CD4-positive, CD25-positive, alpha-beta regulatory T cell (primary cell): ENCODE measurements around the gene ITIH3. TPM values are rescaled to one million over a fixed set of nuclear protein-coding genes. Genes with fewer than 3 reads are reported as not detected.

Source experiments
- ATAC-seq, 2 donors: fragments of 150-1000 bp; cut with Tn5 transposase; one replicate each; pipeline ENCODE4 v1.10.0; 2021; ENCODE audit warnings: low read depth in 2 of 2, moderate number of reproducible peaks in 2 of 2, moderate library complexity in 1 of 2
- DNase-seq, 3 donors: peaks; one replicate each; pipeline versions ENCODE4 v3.0.0 to v3.0.0-alpha.2; 2012 to 2022; ENCODE audit warnings: mixed read lengths in 1 of 3
- H3K27ac ChIP-seq: one replicate; pipeline ENCODE4 v1.7.0; 2013; ENCODE audit warnings: mild to moderate bottlenecking, low read length; ENCODE audit not compliant: insufficient read depth, poor library complexity, severe bottlenecking
- H3K27me3 ChIP-seq: one replicate; pipeline ENCODE4 v1.7.0; 2013; ENCODE audit warnings: low read length; ENCODE audit not compliant: control insufficient read depth, insufficient read depth
- H3K36me3 ChIP-seq: one replicate; pipeline ENCODE4 v1.7.0; 2013; ENCODE audit warnings: mild to moderate bottlenecking, low read length, moderate library complexity; ENCODE audit not compliant: control insufficient read depth, insufficient read depth
- H3K4me1 ChIP-seq: 2 replicates; pipeline ENCODE4 v1.7.0; 2013; ENCODE audit warnings: mild to moderate bottlenecking, low read length; ENCODE audit not compliant: insufficient read depth, control insufficient read depth, poor library complexity, severe bottlenecking
- H3K4me3 ChIP-seq: one replicate; pipeline ENCODE4 v1.7.0; 2013; ENCODE audit warnings: low read depth, mild to moderate bottlenecking, low read length, moderate library complexity
- H3K9me3 ChIP-seq, 2 experiments: 1 replicate in 1 of 2; 2 replicates in 1 of 2; pipeline ENCODE4 v1.7.0; 2013; ENCODE audit warnings: low read length in 2 of 2, mild to moderate bottlenecking in 1 of 2, moderate library complexity in 1 of 2; ENCODE audit not compliant: control insufficient read depth in 2 of 2
- H3K27ac Mint-ChIP-seq, 3 donors: one replicate each; pipeline ENCODE4 v1.8.0; 2020 to 2022; ENCODE audit warnings: mild to moderate bottlenecking in 3 of 3, mixed read lengths in 3 of 3, moderate library complexity in 2 of 3
- H3K27me3 Mint-ChIP-seq: one replicate; pipeline ENCODE4 v1.8.0; 2022; ENCODE audit warnings: mild to moderate bottlenecking, mixed read lengths
- H3K36me3 Mint-ChIP-seq: one replicate; pipeline ENCODE4 v1.8.0; 2020; ENCODE audit warnings: mixed read lengths
- H3K4me1 Mint-ChIP-seq, 4 donors: one replicate each; pipeline ENCODE4 v1.8.0; 2020 to 2022; ENCODE audit warnings: mixed read lengths in 4 of 4, mild to moderate bottlenecking in 1 of 4
- H3K4me3 Mint-ChIP-seq, 4 donors: one replicate each; pipeline ENCODE4 v1.8.0; 2020 to 2022; ENCODE audit warnings: mild to moderate bottlenecking in 4 of 4, mixed read lengths in 4 of 4, moderate library complexity in 3 of 4
- H3K9me3 Mint-ChIP-seq, 7 donors: one replicate each; pipeline ENCODE4 v1.8.0; 2020 to 2022; ENCODE audit warnings: mixed read lengths in 7 of 7, mild to moderate bottlenecking in 3 of 7, moderate library complexity in 2 of 7
- polyA plus RNA-seq, 4 donors: library from polyadenylated mRNA; unstranded; fragments of 300-500 nt; fragmentation: Illumina TruSeq; gene quantifications; one replicate each; pipeline ENCODE4 v1.2.3, GENCODE V29; 2021
- total RNA-seq: library from RNA; stranded (reverse); gene quantifications from one replicate; pipeline ENCODE4 v1.2.3, GENCODE V29; 2022

Gene ITIH3
- total and polyA plus RNA-seq, 5 donors from 2014 or later: 0.63 to 1.5 TPM; not detected in 3

- no peaks in the 10 kb centered on the region for H3K27me3 Mint-ChIP-seq
- no peaks in the 10 kb centered on the region for H3K4me1 Mint-ChIP-seq
- no peaks in the 10 kb centered on the region for H3K36me3 Mint-ChIP-seq
- H3K27ac Mint-ChIP-seq: no peak overlapping the region
- no peak overlapping the region for H3K4me3 ChIP-seq
- no peak overlapping the region for H3K4me3 Mint-ChIP-seq
- no peaks in the 10 kb centered on the region for H3K36me3 ChIP-seq
- H3K27ac ChIP-seq: no peak overlapping the region
- no peaks in the 10 kb centered on the region for H3K9me3 ChIP-seq
- no peaks in the 10 kb centered on the region for H3K9me3 Mint-ChIP-seq
- no peaks in the 10 kb centered on the region for H3K27me3 ChIP-seq
- DNase-seq (no peak), ATAC-seq (no peak)
- H3K4me1 ChIP-seq: no peaks in the 10 kb centered on the region
These were observed 5.5 kb upstream of the ITIH3 start for GRCh38 chr3:52788890-52789745.

DNA sequence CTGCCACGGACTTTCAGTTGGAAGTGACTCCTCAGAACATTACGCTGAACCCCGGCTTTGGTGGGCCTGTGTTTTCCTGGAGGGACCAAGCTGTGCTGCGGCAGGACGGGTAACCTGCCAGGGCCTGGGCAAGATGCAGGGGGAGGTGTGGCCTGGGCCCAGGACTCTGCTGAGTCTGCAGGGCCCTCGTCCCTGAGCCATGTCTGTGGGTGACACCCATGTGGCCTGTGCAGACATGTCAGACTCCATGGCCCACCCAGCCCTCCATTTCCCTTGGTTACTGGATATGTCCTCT, 4.9 kb upstream of the ITIH3 start:
- H3K4me3 ChIP-seq: no peak overlapping the region
- H3K27ac ChIP-seq: no peak overlapping the region
- Mint-ChIP-seq H3K4me1 (no peaks in the 10 kb centered on the region), H3K9me3 (no peaks in the 10 kb centered on the region), H3K27ac (no peak overlapping the region), H3K36me3 (no peaks in the 10 kb centered on the region), H3K27me3 (no peaks in the 10 kb centered on the region), H3K4me3 (no peak overlapping the region)
- no peaks in the 10 kb centered on the region for H3K27me3 ChIP-seq
- no peaks in the 10 kb centered on the region for H3K4me1 ChIP-seq
- no peak for ATAC-seq
- no peak for DNase-seq
- H3K36me3 ChIP-seq: no peaks in the 10 kb centered on the region
- H3K9me3 ChIP-seq: no peaks in the 10 kb centered on the region

DNA sequence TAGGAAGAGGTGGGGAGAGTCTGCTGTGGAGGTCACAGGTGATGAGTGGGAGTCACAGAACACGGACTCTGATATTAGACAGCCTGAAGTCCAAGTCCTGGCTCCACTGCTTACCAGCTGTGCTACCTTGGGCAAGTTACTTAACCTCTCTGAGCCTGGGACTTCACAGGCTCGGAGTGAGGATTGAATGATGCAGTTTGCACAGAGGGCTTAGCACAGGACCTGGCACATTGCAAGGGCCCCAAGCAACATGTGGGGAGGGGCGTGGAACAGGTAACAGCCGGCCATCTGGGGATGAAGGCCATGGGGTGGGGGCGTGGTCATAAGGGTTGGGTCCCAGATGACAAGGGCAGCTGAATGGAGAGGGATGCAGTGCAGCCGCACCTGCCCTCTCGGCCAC, 4.3 kb upstream of the ITIH3 start:
- Histone ChIP-seq H3K4me3 (no peak overlapping the region), H3K36me3 (no peaks in the 10 kb centered on the region), H3K27ac (no peak overlapping the region), H3K9me3 (no peaks in the 10 kb centered on the region), H3K27me3 (no peaks in the 10 kb centered on the region), H3K4me1 (no peaks in the 10 kb centered on the region)
- Mint-ChIP-seq H3K4me1 (no peaks in the 10 kb centered on the region), H3K9me3 (no peaks in the 10 kb centered on the region), H3K27ac (no peak overlapping the region), H3K4me3 (no peak overlapping the region), H3K27me3 (no peaks in the 10 kb centered on the region), H3K36me3 (no peaks in the 10 kb centered on the region)
- ATAC-seq (no peak), DNase-seq (no peak)

DNA sequence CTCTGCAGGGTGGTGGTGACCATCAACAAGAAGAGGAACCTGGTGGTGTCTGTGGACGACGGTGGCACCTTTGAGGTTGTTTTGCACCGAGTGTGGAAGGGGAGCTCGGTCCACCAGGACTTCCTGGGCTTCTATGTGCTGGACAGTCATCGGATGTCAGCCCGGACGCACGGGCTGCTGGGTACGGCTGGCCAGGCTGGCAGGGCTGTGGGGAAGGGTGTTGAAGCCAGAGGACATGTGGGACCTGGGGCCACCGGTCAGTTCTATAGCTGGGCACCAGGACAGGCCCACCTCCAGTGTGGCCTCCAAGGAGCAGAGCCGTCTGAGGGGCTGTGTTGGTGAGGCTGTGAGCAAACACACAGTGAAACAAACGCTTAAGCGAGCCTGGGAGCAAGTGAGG, 3.9 kb upstream of the ITIH3 start:
- no peak overlapping the region for H3K4me3 ChIP-seq

GRCh38 chr3:52791366-52791765, 3.2 kb upstream of the ITIH3 start:
- Mint-ChIP-seq H3K4me1 (no peaks in the 10 kb centered on the region), H3K9me3 (no peaks in the 10 kb centered on the region), H3K27me3 (no peaks in the 10 kb centered on the region), H3K4me3 (no peak overlapping the region), H3K27ac (no peak overlapping the region), H3K36me3 (no peaks in the 10 kb centered on the region)
- Histone ChIP-seq H3K27me3 (no peaks in the 10 kb centered on the region), H3K9me3 (no peaks in the 10 kb centered on the region), H3K27ac (no peak overlapping the region), H3K4me1 (no peaks in the 10 kb centered on the region), H3K36me3 (no peaks in the 10 kb centered on the region), H3K4me3 (no peak overlapping the region)
- DNase-seq: no peak
- ATAC-seq: no peak

More for the DNA sequence above, 3.9 kb upstream of the ITIH3 start:
- H3K9me3 ChIP-seq: no peaks in the 10 kb centered on the region
- H3K9me3 Mint-ChIP-seq: no peaks in the 10 kb centered on the region
- H3K27ac Mint-ChIP-seq: no peak overlapping the region
- H3K4me1 ChIP-seq: no peaks in the 10 kb centered on the region
- no peak overlapping the region for H3K27ac ChIP-seq
- no peaks in the 10 kb centered on the region for H3K27me3 Mint-ChIP-seq
- no peaks in the 10 kb centered on the region for H3K36me3 Mint-ChIP-seq
- H3K4me1 Mint-ChIP-seq: no peaks in the 10 kb centered on the region
- ATAC-seq: no peak
- no peak for DNase-seq
- no peaks in the 10 kb centered on the region for H3K36me3 ChIP-seq
- no peaks in the 10 kb centered on the region for H3K27me3 ChIP-seq
- no peak overlapping the region for H3K4me3 Mint-ChIP-seq

DNA sequence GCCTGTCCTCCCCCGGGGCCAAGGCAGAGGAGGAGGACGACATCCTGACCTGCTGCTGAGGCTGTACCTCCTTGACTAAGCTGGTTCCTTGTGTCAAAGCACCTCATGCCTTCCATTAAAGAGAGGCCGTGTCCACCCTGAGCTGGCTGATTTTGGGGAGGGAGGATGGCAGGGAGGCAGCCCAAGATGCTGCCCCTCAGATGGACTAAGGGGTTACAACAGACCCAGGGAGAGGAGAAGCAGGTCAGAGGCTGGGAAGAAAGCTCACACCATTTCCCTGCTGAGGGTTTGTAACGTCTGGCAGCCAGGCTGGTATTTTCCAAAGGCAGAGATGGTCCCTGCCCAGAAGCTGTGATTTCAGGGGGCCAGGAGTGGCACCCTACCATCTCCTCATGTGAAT, 2.7 kb upstream of the ITIH3 start:
- Histone ChIP-seq H3K27me3 (no peaks in the 10 kb centered on the region), H3K9me3 (no peaks in the 10 kb centered on the region), H3K27ac (no peak overlapping the region), H3K4me3 (no peak overlapping the region), H3K36me3 (no peaks in the 10 kb centered on the region), H3K4me1 (no peaks in the 10 kb centered on the region)
- Mint-ChIP-seq H3K4me1 (no peaks in the 10 kb centered on the region), H3K4me3 (no peak overlapping the region), H3K27ac (no peak overlapping the region), H3K36me3 (no peaks in the 10 kb centered on the region), H3K27me3 (no peaks in the 10 kb centered on the region), H3K9me3 (no peaks in the 10 kb centered on the region)
- ATAC-seq (no peak), DNase-seq (no peak)

GRCh38 chr3:52792413-52792812, 2.2 kb upstream of the ITIH3 start:
- Mint-ChIP-seq H3K27me3 (no peaks in the 10 kb centered on the region), H3K9me3 (no peaks in the 10 kb centered on the region), H3K36me3 (no peaks in the 10 kb centered on the region), H3K4me1 (no peaks in the 10 kb centered on the region), H3K4me3 (no peak overlapping the region), H3K27ac (no peak overlapping the region)
- H3K9me3 ChIP-seq: no peaks in the 10 kb centered on the region
- H3K4me1 ChIP-seq: no peaks in the 10 kb centered on the region
- no peak for DNase-seq
- H3K4me3 ChIP-seq: no peak overlapping the region
- no peaks in the 10 kb centered on the region for H3K27me3 ChIP-seq
- no peak for ATAC-seq
- H3K27ac ChIP-seq: no peak overlapping the region
- H3K36me3 ChIP-seq: no peaks in the 10 kb centered on the region

DNA sequence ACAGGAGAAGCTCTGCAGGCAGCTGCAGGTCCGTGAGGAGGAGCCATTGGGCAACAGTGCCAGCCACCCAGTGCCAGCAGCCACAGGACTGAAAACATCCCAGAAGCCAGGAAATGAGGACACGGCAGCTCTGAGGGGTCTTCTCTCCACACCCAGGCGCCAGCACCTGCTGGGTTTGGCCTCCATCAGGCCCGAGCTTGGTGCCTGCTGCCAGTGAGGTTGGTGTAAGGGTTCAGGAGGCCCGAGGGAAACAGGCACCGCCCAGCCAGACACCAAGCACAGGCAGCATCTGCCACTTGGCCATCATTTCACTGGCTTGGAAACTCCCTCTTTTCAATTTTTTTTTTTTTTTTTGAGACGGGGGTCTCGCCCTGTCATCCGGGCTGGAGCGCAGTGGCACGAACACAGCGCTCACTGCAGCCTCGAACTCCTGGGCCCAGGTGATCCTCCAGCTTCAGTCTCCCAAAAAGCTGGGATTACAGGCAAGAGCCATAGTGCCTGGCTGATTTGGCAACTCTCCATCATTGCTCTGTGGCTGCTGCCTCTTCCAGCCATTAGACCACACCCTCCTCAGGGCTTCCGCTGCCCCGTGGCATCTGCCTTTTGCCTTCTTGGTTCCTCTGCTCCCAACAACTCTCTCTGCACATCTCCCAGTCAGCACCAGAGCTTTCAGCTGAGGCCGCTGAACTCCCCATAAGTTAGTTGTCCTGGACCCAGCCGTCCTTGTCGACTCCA, 1.5 kb upstream of the ITIH3 start:
- H3K9me3 Mint-ChIP-seq: no peaks in the 10 kb centered on the region
- H3K4me3 Mint-ChIP-seq: no peak overlapping the region
- ATAC-seq (no peak), DNase-seq (no peak)
- Histone ChIP-seq H3K4me3 (no peak overlapping the region), H3K4me1 (no peaks in the 10 kb centered on the region), H3K27ac (no peak overlapping the region), H3K9me3 (no peaks in the 10 kb centered on the region), H3K36me3 (no peaks in the 10 kb centered on the region), H3K27me3 (no peaks in the 10 kb centered on the region)
- H3K4me1 Mint-ChIP-seq: no peaks in the 10 kb centered on the region
- H3K36me3 Mint-ChIP-seq: no peaks in the 10 kb centered on the region
- H3K27ac Mint-ChIP-seq: no peak overlapping the region
- H3K27me3 Mint-ChIP-seq: no peaks in the 10 kb centered on the region
